ENCODE data around the gene TNFAIP8L3. TPM values are rescaled to one million over a fixed set of nuclear protein-coding genes. Genes with fewer than 3 reads are reported as not detected.

Gene TNFAIP8L3
- polyA plus RNA-seq, 1 experiment = 0.30 TPM

DNA sequence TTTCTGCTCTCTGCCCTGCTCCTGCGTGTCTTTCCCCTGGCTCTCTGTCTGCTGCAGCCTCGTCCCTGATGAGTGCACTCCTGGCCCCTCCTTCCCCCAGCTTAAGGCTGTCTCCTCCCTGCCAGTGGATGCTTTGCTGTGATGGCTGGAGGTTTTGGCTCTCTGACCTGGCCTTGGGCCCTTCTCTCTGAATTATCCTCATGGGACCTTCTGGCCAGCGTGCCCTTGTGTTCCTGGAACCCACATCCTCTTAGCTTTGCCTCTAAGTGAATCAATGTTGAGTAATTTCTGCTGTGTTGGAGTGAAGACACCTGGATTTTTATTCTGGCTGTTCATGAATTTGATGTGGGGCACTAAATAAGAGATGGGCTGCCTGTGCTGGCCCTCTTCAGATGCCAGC lies 9.8 kb upstream of the TNFAIP8L3 start:
- no peak for DNase-seq (ENCODE audit: low read depth, low spot score)
- Histone ChIP-seq H3K27ac (ENCODE audit: low read depth, low read length) (no peak overlapping the region), H3K27me3 (ENCODE audit: control insufficient read depth, insufficient read depth, low read length) (peaks cover 9% of the 10 kb centered on the region), H3K4me3 (ENCODE audit: low read depth, low read length) (no peak overlapping the region), H3K9me3 (ENCODE audit: control insufficient read depth, insufficient read depth, low read length) (no peaks in the 10 kb centered on the region)
- CTCF ChIA-PET = no interaction called here
- TF ChIP-seq, protein P1, sequence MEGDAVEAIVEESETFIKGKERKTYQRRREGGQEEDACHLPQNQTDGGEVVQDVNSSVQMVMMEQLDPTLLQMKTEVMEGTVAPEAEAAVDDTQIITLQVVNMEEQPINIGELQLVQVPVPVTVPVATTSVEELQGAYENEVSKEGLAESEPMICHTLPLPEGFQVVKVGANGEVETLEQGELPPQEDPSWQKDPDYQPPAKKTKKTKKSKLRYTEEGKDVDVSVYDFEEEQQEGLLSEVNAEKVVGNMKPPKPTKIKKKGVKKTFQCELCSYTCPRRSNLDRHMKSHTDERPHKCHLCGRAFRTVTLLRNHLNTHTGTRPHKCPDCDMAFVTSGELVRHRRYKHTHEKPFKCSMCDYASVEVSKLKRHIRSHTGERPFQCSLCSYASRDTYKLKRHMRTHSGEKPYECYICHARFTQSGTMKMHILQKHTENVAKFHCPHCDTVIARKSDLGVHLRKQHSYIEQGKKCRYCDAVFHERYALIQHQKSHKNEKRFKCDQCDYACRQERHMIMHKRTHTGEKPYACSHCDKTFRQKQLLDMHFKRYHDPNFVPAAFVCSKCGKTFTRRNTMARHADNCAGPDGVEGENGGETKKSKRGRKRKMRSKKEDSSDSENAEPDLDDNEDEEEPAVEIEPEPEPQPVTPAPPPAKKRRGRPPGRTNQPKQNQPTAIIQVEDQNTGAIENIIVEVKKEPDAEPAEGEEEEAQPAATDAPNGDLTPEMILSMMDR (IDR thresholded peaks at IDR 0.05; ENCODE audit: low read depth, low read length) = no peak
- POLR2A ChIA-PET = interaction anchor here (0.8 kb wide), 1 partner anchor 17 kb away, joined by 3 read pairs; no protein-coding TSS in a partner anchor

- CTCF ChIA-PET = no interaction called here
- POLR2A ChIA-PET = no interaction called here
- Histone ChIP-seq H3K9me3 (ENCODE audit: control insufficient read depth, insufficient read depth, low read length) (no peaks in the 10 kb centered on the region), H3K27me3 (ENCODE audit: control insufficient read depth, insufficient read depth, low read length) (peaks cover 15% of the 10 kb centered on the region), H3K4me3 (ENCODE audit: low read depth, low read length) (no peak overlapping the region), H3K27ac (ENCODE audit: low read depth, low read length) (no peak overlapping the region)
- peak; percentile 30 for DNase-seq (ENCODE audit: low read depth, low spot score)
- TF ChIP-seq, protein P1 (IDR thresholded peaks at IDR 0.05; ENCODE audit: low read depth, low read length) = no peak
These were observed 8.6 kb upstream of the TNFAIP8L3 start for GRCh38 chr15:51103330-51103729.

- TF ChIP-seq, protein P1 (IDR thresholded peaks at IDR 0.05; ENCODE audit: low read depth, low read length) = no peak
- ChIA-PET CTCF (no interaction called here), POLR2A (no interaction called here)
- no peak for DNase-seq (ENCODE audit: low read depth, low spot score)
- no peak overlapping the region for H3K4me3 ChIP-seq (ENCODE audit: low read depth, low read length)
- peaks cover 18% of the 10 kb centered on the region for H3K27me3 ChIP-seq (ENCODE audit: control insufficient read depth, insufficient read depth, low read length)
- no peak overlapping the region for H3K27ac ChIP-seq (ENCODE audit: low read depth, low read length)
- no peaks in the 10 kb centered on the region for H3K9me3 ChIP-seq (ENCODE audit: control insufficient read depth, insufficient read depth, low read length)
These were observed 6.2 kb upstream of the TNFAIP8L3 start for GRCh38 chr15:51100785-51101489.

DNA sequence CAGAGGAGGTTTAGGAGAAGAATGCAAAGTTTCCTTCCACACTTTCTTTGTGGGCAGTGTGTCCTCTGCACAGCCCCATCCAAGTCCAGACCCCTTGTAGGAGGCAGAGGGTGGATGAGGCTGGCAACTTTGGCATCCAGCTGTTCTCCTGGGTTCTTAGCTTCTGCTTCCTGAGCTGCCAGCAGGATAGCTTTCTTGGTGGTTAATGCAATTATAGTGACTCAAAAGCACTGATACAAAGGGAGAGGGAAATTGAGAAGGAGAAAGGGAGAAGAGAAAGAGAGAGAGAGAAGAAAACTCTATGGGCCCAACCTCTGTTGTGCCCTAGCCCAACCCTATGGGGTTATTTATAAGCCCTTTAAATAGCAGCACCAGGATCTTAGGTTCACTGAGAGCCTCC lies 4.5 kb upstream of the TNFAIP8L3 start:
- H3K9me3 ChIP-seq (ENCODE audit: control insufficient read depth, insufficient read depth, low read length) = no peaks in the 10 kb centered on the region; the same call in 1 of the 2 replicates
- H3K4me3 ChIP-seq (ENCODE audit: low read depth, low read length) = no peak overlapping the region
- ChIA-PET CTCF (no interaction called here), POLR2A (no interaction called here)
- TF ChIP-seq, protein P1 (IDR thresholded peaks at IDR 0.05; ENCODE audit: low read depth, low read length) = no peak
- H3K27me3 ChIP-seq (ENCODE audit: control insufficient read depth, insufficient read depth, low read length) = peaks cover 30% of the 10 kb centered on the region
- no peak for DNase-seq (ENCODE audit: low read depth, low spot score)
- H3K27ac ChIP-seq (ENCODE audit: low read depth, low read length) = no peak overlapping the region

GRCh38 chr15:51098331-51098619 lies 3.6 kb upstream of the TNFAIP8L3 start:
- POLR2A ChIA-PET = no interaction called here
- H3K27me3 ChIP-seq (ENCODE audit: control insufficient read depth, insufficient read depth, low read length) = peaks cover 39% of the 10 kb centered on the region
- no peak overlapping the region for H3K4me3 ChIP-seq (ENCODE audit: low read depth, low read length)
- DNase-seq (ENCODE audit: low read depth, low spot score) = no peak
- H3K9me3 ChIP-seq (ENCODE audit: control insufficient read depth, insufficient read depth, low read length) = no peaks in the 10 kb centered on the region; the same call in 1 of the 2 replicates
- H3K27ac ChIP-seq (ENCODE audit: low read depth, low read length) = no peak overlapping the region
- TF ChIP-seq, protein P1 (IDR thresholded peaks at IDR 0.05; ENCODE audit: low read depth, low read length) = no peak
- CTCF ChIA-PET = interaction anchor here (0.6 kb wide), 1 partner anchor 65 kb away, joined by 4 read pairs; no protein-coding TSS in a partner anchor
